K562 (cell line): ENCODE measurements around the gene TMEM176A.
"Not testable (repeated sequence)": the region's sequence is repeated elsewhere in the genome, so short reads cannot be mapped to it uniquely, and the experiment has no call there.

Experiments used
- CBFB ChIP-seq: sonication (generic); formaldehyde crosslinking; IDR thresholded peaks from 2 replicates; pipeline ENCODE4 v1.4.0; 2020; ENCODE audit warnings: mild to moderate bottlenecking, missing genetic modification reagents
- EGR1 ChIP-seq: fragments of 450-650 bp; conservative IDR thresholded peaks from 2 replicates; pipeline ENCODE4 v1.6.1; 2017; ENCODE audit warnings: mild to moderate bottlenecking
- KLF10 ChIP-seq: fragments of 250-450 bp; sonication (Bioruptor Pico); IDR thresholded peaks from 2 replicates; pipeline ENCODE4 v1.6.1; 2021; ENCODE audit warnings: matching md5 sums
- NCOR1 ChIP-seq: fragments of 450-650 bp; IDR thresholded peaks from 2 replicates; pipeline ENCODE4 v1.6.1; 2016; ENCODE audit warnings: mild to moderate bottlenecking, moderate library complexity
- POLR2H ChIP-seq: IDR thresholded peaks from 2 replicates; pipeline ENCODE4 v1.6.1; 2016; ENCODE audit warnings: missing genetic modification characterization, low read depth, mild to moderate bottlenecking, control low read depth, missing compliant biosample characterization, moderate library complexity
- SIN3A ChIP-seq, 2 experiments: fragments of 150-350 bp in 1 of 2; IDR thresholded peaks; 2 replicates each; pipeline ENCODE4 v1.6.1; 2011 to 2016; ENCODE audit warnings: borderline replicate concordance in 2 of 2, low read depth in 2 of 2, low read length in 2 of 2, mild to moderate bottlenecking in 2 of 2, moderate library complexity in 2 of 2; ENCODE audit not compliant: control insufficient read depth in 1 of 2
- ZBTB1 ChIP-seq: sonication (generic); formaldehyde crosslinking; IDR thresholded peaks from 2 replicates; pipeline ENCODE4 v1.8.1; 2023; ENCODE audit warnings: missing genetic modification reagents, low read depth, mild to moderate bottlenecking, borderline replicate concordance
- ZBTB8A ChIP-seq: fragments of 450-650 bp; IDR thresholded peaks from 2 replicates; pipeline ENCODE4 v1.6.1; 2018; ENCODE audit warnings: mild to moderate bottlenecking, moderate library complexity; ENCODE audit not compliant: partially characterized antibody
- ZNF696 ChIP-seq: fragments of 250-450 bp; sonication (Bioruptor Pico); conservative IDR thresholded peaks from 2 replicates; pipeline ENCODE4 v1.4.0; 2020; ENCODE audit warnings: mild to moderate bottlenecking, moderate library complexity
- TF ChIP-seq, protein P1 (sequence below): fragments of 450-650 bp; IDR thresholded peaks from 2 replicates; pipeline ENCODE4 v1.6.1; 2016; ENCODE audit warnings: missing biosample characterization, missing genetic modification characterization
- TF ChIP-seq, protein P2 (sequence below), 3 experiments: IDR thresholded peaks in 2 of 3; conservative IDR thresholded peaks in 1 of 3; 2 replicates each; pipeline ENCODE4 v1.5.1; 2011 to 2012; ENCODE audit warnings: low read length in 3 of 3, mild to moderate bottlenecking in 3 of 3, control low read depth in 2 of 3, improper control_type of control experiment in 1 of 3, inconsistent platforms in 1 of 3, low read depth in 1 of 3, mixed read lengths in 1 of 3, moderate library complexity in 1 of 3; ENCODE audit not compliant: insufficient read depth in 2 of 3
- TF ChIP-seq, protein P3 (sequence below): fragments of 450-650 bp; IDR thresholded peaks from 2 replicates; pipeline ENCODE4 v1.6.1; 2016; ENCODE audit warnings: mild to moderate bottlenecking
- TF ChIP-seq, protein P4 (sequence below): fragments of 450-650 bp; formaldehyde crosslinking; IDR thresholded peaks from 2 replicates; pipeline ENCODE4 v1.4.0; 2020; ENCODE audit warnings: mild to moderate bottlenecking, mixed read lengths
- TF ChIP-seq, protein P5 (sequence below): sonication (generic); formaldehyde crosslinking; IDR thresholded peaks from 2 replicates; pipeline ENCODE4 v1.8.0; 2022; ENCODE audit warnings: missing genetic modification reagents, mild to moderate bottlenecking, borderline replicate concordance

DNA sequence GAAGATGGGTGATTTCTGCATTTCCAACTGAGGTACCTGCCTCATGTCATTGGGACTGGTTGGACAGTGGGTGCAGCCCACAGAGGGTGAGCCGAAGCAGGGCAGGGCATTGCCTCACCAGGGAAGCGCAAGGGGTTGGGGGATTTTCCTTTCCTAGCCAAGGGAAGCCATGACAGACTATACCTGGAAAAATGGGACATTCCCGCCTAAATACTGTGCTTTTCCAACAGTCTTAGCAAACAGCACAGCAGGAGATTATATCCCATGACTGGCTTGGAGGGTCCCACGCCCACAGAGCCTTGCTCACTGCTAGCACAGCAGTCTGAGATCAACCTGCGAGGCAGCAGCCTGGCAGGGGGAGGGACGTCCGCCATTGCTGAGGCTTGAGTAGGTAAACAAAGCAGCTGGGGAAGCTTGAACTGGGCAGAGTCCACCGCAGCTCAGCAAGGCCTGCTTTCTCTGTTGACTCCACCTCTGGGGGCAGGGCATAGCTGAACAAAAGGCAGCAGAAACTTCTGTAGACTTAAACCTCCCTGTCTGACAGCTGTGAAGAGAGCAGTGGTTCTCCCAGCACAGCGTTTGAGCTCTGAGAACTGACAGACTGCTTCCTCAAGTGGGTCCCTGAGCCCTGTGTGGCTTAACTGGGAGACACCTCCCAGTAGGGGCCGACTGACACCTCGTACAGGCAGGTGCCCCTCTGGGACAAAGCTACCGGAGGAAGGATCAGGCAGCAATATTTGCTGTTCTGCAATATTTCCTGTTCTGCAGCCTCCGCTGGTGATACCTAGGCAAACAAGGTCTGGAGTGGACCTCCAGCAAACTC lies 7.3 kb downstream of the TMEM176A start:
- not testable (repeated sequence) for TF ChIP-seq NCOR1; EGR1; KLF10 (CRISPR knock-in tag); SIN3A (IDR thresholded peaks at IDR 0.05; ENCODE audit: borderline replicate concordance in 2 of 2, control insufficient read depth in 1 of 2, low read depth in 2 of 2, low read length in 2 of 2); CBFB (CRISPR knock-in tag); ZBTB1 (CRISPR knock-in tag); ZBTB8A; ZNF696 (CRISPR knock-in tag); POLR2H (tag)
- TF ChIP-seq, protein P1, sequence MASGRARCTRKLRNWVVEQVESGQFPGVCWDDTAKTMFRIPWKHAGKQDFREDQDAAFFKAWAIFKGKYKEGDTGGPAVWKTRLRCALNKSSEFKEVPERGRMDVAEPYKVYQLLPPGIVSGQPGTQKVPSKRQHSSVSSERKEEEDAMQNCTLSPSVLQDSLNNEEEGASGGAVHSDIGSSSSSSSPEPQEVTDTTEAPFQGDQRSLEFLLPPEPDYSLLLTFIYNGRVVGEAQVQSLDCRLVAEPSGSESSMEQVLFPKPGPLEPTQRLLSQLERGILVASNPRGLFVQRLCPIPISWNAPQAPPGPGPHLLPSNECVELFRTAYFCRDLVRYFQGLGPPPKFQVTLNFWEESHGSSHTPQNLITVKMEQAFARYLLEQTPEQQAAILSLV (tag), result not testable (repeated sequence)
- TF ChIP-seq, protein P2, sequence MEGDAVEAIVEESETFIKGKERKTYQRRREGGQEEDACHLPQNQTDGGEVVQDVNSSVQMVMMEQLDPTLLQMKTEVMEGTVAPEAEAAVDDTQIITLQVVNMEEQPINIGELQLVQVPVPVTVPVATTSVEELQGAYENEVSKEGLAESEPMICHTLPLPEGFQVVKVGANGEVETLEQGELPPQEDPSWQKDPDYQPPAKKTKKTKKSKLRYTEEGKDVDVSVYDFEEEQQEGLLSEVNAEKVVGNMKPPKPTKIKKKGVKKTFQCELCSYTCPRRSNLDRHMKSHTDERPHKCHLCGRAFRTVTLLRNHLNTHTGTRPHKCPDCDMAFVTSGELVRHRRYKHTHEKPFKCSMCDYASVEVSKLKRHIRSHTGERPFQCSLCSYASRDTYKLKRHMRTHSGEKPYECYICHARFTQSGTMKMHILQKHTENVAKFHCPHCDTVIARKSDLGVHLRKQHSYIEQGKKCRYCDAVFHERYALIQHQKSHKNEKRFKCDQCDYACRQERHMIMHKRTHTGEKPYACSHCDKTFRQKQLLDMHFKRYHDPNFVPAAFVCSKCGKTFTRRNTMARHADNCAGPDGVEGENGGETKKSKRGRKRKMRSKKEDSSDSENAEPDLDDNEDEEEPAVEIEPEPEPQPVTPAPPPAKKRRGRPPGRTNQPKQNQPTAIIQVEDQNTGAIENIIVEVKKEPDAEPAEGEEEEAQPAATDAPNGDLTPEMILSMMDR (IDR thresholded peaks at IDR 0.05 in 2 of 3, conservative IDR thresholded peaks at IDR 0.05 in 1 of 3; ENCODE audit: insufficient read depth in 2 of 3, low read depth in 1 of 3, low read length in 3 of 3), result not testable (repeated sequence)
- TF ChIP-seq, protein P3, sequence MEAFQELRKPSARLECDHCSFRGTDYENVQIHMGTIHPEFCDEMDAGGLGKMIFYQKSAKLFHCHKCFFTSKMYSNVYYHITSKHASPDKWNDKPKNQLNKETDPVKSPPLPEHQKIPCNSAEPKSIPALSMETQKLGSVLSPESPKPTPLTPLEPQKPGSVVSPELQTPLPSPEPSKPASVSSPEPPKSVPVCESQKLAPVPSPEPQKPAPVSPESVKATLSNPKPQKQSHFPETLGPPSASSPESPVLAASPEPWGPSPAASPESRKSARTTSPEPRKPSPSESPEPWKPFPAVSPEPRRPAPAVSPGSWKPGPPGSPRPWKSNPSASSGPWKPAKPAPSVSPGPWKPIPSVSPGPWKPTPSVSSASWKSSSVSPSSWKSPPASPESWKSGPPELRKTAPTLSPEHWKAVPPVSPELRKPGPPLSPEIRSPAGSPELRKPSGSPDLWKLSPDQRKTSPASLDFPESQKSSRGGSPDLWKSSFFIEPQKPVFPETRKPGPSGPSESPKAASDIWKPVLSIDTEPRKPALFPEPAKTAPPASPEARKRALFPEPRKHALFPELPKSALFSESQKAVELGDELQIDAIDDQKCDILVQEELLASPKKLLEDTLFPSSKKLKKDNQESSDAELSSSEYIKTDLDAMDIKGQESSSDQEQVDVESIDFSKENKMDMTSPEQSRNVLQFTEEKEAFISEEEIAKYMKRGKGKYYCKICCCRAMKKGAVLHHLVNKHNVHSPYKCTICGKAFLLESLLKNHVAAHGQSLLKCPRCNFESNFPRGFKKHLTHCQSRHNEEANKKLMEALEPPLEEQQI, result not testable (repeated sequence)
- TF ChIP-seq, protein P4, sequence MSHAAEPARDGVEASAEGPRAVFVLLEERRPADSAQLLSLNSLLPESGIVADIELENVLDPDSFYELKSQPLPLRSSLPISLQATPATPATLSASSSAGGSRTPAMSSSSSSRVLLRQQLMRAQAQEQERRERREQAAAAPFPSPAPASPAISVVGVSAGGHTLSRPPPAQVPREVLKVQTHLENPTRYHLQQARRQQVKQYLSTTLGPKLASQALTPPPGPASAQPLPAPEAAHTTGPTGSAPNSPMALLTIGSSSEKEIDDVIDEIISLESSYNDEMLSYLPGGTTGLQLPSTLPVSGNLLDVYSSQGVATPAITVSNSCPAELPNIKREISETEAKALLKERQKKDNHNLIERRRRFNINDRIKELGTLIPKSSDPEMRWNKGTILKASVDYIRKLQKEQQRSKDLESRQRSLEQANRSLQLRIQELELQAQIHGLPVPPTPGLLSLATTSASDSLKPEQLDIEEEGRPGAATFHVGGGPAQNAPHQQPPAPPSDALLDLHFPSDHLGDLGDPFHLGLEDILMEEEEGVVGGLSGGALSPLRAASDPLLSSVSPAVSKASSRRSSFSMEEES, result not testable (repeated sequence)
- TF ChIP-seq, protein P5, sequence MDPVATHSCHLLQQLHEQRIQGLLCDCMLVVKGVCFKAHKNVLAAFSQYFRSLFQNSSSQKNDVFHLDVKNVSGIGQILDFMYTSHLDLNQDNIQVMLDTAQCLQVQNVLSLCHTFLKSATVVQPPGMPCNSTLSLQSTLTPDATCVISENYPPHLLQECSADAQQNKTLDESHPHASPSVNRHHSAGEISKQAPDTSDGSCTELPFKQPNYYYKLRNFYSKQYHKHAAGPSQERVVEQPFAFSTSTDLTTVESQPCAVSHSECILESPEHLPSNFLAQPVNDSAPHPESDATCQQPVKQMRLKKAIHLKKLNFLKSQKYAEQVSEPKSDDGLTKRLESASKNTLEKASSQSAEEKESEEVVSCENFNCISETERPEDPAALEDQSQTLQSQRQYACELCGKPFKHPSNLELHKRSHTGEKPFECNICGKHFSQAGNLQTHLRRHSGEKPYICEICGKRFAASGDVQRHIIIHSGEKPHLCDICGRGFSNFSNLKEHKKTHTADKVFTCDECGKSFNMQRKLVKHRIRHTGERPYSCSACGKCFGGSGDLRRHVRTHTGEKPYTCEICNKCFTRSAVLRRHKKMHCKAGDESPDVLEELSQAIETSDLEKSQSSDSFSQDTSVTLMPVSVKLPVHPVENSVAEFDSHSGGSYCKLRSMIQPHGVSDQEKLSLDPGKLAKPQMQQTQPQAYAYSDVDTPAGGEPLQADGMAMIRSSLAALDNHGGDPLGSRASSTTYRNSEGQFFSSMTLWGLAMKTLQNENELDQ, result not testable (repeated sequence)
